Hepatocyte (in vitro differentiated cells): ENCODE data around the gene CCDC91.

ENCODE experiments used
- EZH2 ChIP-seq: fragments of 200-600 bp; sonication (generic); IDR thresholded peaks from 2 replicates; pipeline ENCODE4 v1.6.1; 2016; ENCODE audit warnings: antibody characterized with exemption, mild to moderate bottlenecking, borderline replicate concordance
- EZH2phosphoT487 ChIP-seq: fragments of 200-600 bp; sonication (generic); IDR thresholded peaks from one replicate; pipeline ENCODE4 v1.6.1; 2018; ENCODE audit warnings: antibody characterized with exemption, mild to moderate bottlenecking, low read depth, moderate library complexity; ENCODE audit not compliant: unreplicated experiment, severe bottlenecking
- TF ChIP-seq, protein P1 (sequence below): fragments of 200-600 bp; sonication (generic); IDR thresholded peaks from 2 replicates; pipeline ENCODE4 v1.5.1; 2016; ENCODE audit warnings: antibody characterized with exemption, mild to moderate bottlenecking; ENCODE audit not compliant: poor library complexity

DNA sequence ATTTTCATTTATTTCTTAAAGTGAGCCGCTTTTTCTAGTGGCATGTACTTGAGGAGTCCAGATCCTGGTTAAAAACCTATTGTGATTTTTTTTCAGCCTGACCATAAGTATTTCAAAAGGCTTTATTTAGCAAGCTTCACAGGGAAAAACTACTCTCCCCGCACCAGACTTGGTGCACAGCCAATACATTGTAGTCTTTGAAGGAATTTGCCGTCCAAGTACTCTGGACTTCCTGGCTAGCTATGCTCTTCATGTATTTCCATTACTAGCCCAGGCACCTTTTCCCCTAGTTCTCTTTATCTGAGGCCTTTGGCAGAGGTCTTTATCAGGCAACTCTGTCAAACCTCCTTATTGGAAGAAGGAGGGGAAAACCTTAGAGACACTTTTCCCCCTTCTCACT lies 234.7 kb downstream of the CCDC91 start:
- TF ChIP-seq, protein P1, sequence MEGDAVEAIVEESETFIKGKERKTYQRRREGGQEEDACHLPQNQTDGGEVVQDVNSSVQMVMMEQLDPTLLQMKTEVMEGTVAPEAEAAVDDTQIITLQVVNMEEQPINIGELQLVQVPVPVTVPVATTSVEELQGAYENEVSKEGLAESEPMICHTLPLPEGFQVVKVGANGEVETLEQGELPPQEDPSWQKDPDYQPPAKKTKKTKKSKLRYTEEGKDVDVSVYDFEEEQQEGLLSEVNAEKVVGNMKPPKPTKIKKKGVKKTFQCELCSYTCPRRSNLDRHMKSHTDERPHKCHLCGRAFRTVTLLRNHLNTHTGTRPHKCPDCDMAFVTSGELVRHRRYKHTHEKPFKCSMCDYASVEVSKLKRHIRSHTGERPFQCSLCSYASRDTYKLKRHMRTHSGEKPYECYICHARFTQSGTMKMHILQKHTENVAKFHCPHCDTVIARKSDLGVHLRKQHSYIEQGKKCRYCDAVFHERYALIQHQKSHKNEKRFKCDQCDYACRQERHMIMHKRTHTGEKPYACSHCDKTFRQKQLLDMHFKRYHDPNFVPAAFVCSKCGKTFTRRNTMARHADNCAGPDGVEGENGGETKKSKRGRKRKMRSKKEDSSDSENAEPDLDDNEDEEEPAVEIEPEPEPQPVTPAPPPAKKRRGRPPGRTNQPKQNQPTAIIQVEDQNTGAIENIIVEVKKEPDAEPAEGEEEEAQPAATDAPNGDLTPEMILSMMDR = no peak
- TF ChIP-seq EZH2 (no peak), EZH2phosphoT487 (no peak)
